HFFc6 (cell line): Measurements from ENCODE around the gene PTER. TPM values are rescaled to one million over a fixed set of nuclear protein-coding genes. Genes with fewer than 3 reads are reported as not detected.

Source experiments
- DNase-seq: peaks from one replicate; pipeline ENCODE4 v3.0.0-alpha.2; 2018
- H3K27ac Mint-ChIP-seq: 2 replicates; pipeline ENCODE4 v1.8.0; 2020; ENCODE audit warnings: mild to moderate bottlenecking, mixed read lengths
- H3K27me3 Mint-ChIP-seq: 2 replicates; pipeline ENCODE4 v1.8.0; 2021; ENCODE audit warnings: mild to moderate bottlenecking, moderate library complexity, mixed read lengths; ENCODE audit not compliant: insufficient read depth
- H3K36me3 Mint-ChIP-seq: 2 replicates; pipeline ENCODE4 v1.8.0; 2021; ENCODE audit warnings: low read depth, mixed read lengths
- H3K4me1 Mint-ChIP-seq: 2 replicates; pipeline ENCODE4 v1.8.0; 2020; ENCODE audit warnings: low read depth, mixed read lengths
- H3K4me3 Mint-ChIP-seq: 2 replicates; pipeline ENCODE4 v1.8.0; 2020; ENCODE audit warnings: mild to moderate bottlenecking, moderate library complexity, mixed read lengths
- H3K9me3 Mint-ChIP-seq: 2 replicates; pipeline ENCODE4 v1.8.0; 2020; ENCODE audit warnings: mild to moderate bottlenecking, mixed read lengths
- total RNA-seq, 6 experiments: library from RNA; stranded (reverse); fragmentation: NEBNext Ultra II Directional; extraction: Animal tissue kit (Norgen Biotek cat#: 25700); gene quantifications; 2 replicates in 1 of 6; 3 replicates in 5 of 6; pipeline ENCODE4 v1.2.3, GENCODE V29; 2021
- TF ChIP-seq, protein P1 (sequence below): fragments of 200-600 bp; sonication (generic); IDR thresholded peaks from 2 replicates; pipeline ENCODE4 v1.5.0; 2021; ENCODE audit warnings: antibody characterized with exemption, mild to moderate bottlenecking

Gene PTER
- total RNA-seq, 6 experiments from 2014 or later = 0.47 to 4.7 (median 3.0) TPM

DNA sequence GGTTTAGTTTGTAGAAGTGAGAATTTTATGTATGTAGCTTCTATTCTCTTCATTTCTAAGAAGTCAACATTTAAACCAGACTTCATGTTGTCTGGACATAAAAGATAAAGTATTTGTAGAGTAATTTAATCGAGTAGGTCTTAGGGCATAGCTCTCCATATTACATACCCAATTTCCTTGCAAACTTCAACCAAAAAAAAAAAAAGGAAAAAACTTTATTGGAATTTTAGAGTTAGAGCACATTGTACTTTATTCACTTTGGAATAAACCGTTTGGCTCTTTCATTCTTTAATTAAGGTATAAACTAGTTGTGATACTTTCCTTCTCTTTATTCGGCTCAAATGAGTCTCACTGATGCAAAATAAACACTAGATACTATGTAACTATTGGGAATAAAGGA is 36.0 kb downstream of the PTER start:
- Mint-ChIP-seq H3K27ac (no peak overlapping the region), H3K4me3 (no peak overlapping the region), H3K27me3 (no peaks in the 10 kb centered on the region; the same call in 1 of the 2 replicates), H3K4me1 (no peaks in the 10 kb centered on the region), H3K36me3 (no peaks in the 10 kb centered on the region), H3K9me3 (peaks cover 4% of the 10 kb centered on the region; the same call in 1 of the 2 replicates)
- TF ChIP-seq, protein P1, sequence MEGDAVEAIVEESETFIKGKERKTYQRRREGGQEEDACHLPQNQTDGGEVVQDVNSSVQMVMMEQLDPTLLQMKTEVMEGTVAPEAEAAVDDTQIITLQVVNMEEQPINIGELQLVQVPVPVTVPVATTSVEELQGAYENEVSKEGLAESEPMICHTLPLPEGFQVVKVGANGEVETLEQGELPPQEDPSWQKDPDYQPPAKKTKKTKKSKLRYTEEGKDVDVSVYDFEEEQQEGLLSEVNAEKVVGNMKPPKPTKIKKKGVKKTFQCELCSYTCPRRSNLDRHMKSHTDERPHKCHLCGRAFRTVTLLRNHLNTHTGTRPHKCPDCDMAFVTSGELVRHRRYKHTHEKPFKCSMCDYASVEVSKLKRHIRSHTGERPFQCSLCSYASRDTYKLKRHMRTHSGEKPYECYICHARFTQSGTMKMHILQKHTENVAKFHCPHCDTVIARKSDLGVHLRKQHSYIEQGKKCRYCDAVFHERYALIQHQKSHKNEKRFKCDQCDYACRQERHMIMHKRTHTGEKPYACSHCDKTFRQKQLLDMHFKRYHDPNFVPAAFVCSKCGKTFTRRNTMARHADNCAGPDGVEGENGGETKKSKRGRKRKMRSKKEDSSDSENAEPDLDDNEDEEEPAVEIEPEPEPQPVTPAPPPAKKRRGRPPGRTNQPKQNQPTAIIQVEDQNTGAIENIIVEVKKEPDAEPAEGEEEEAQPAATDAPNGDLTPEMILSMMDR = no peak
- no peak for DNase-seq

DNA sequence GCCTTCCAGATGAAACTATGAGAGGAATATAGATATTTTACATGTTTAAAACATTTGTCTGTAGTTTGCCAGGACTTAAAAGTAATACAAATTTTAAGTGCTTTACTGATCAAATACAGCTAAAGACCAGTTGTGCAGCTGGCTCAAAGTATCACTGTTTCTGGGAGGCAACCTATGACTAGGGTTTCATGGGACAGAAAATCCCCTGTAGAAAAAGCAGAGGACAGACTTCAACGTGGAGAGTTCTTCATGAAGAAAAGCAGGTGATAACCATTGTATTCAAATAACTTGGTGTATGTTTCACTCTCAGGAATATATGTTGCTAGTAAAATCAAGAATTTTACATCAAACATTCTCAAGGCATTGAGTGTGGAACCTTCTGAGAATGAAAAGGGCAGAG is 40.9 kb downstream of the PTER start:
- no peak overlapping the region for H3K27ac Mint-ChIP-seq
- peaks cover 3% of the 10 kb centered on the region; the same call in 1 of the 2 replicates for H3K9me3 Mint-ChIP-seq
- TF ChIP-seq, protein P1 = no peak
- no peaks in the 10 kb centered on the region for H3K36me3 Mint-ChIP-seq
- H3K4me1 Mint-ChIP-seq = no peaks in the 10 kb centered on the region
- H3K4me3 Mint-ChIP-seq = no peak overlapping the region
- no peak for DNase-seq
- H3K27me3 Mint-ChIP-seq = no peaks in the 10 kb centered on the region

DNA sequence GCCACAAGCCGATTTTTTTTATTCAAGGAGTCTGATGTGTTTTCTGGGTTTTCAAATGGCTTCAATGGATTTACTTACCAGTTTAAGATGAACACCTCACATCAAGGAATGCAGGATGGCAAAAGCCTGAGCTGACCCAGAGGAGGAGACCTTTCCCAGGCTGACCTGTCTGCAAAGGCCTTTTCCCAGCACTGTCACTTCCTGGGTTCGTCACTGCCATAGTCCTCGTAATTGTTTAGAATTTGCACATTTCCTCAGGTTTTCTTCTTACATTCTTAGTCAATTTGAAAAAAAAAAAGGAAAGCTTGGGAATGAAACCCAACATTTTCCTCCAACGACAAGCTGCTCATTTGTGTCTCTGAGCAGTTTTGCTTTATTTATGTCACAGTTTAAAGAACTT is 42.0 kb downstream of the PTER start:
- Mint-ChIP-seq H3K36me3 (no peaks in the 10 kb centered on the region), H3K27ac (no peak overlapping the region), H3K4me1 (no peaks in the 10 kb centered on the region), H3K4me3 (no peak overlapping the region), H3K9me3 (peaks cover 3% of the 10 kb centered on the region; the same call in 1 of the 2 replicates), H3K27me3 (no peaks in the 10 kb centered on the region; the same call in 1 of the 2 replicates)
- no peak for DNase-seq
- TF ChIP-seq, protein P1 = no peak

DNA sequence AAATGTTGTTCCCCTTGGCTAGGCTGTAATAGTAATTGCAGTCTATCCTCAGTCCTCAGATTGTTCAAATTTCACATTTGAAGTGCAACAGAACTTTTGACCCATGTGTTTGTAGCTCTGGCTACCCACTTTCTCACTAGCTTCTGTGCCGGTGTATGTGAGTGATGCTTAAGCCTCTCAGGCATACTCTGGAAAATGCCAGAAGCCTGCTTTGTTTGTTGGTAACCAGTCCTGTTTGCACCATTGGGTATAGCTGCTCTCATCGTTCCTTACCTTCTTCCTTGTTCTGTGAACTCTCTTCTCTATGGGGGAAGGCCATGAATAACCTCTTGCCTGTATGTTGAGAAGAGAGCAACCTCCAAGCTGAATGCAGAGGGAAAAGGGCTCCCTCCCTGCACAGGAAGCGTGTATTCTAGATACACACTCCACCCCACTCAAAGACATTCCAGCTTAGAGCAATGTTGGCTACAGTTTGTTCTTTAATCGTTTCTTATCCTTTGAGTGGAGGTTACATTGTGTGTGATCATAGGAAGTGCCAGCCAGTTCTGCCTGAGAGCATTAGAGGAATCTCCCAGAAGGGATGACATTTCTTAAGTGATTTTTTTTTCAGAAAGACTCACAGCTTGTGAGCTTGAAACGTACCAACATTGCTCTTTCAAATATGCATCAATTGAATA is 44.4 kb downstream of the PTER start:
- no peak for DNase-seq
- peaks cover 3% of the 10 kb centered on the region; the same call in 1 of the 2 replicates for H3K9me3 Mint-ChIP-seq
- no peaks in the 10 kb centered on the region; the same call in 1 of the 2 replicates for H3K27me3 Mint-ChIP-seq
- no peak overlapping the region for H3K27ac Mint-ChIP-seq
- TF ChIP-seq, protein P1 = no peak
- H3K36me3 Mint-ChIP-seq = no peaks in the 10 kb centered on the region
- H3K4me1 Mint-ChIP-seq = no peaks in the 10 kb centered on the region
- no peak overlapping the region for H3K4me3 Mint-ChIP-seq

DNA sequence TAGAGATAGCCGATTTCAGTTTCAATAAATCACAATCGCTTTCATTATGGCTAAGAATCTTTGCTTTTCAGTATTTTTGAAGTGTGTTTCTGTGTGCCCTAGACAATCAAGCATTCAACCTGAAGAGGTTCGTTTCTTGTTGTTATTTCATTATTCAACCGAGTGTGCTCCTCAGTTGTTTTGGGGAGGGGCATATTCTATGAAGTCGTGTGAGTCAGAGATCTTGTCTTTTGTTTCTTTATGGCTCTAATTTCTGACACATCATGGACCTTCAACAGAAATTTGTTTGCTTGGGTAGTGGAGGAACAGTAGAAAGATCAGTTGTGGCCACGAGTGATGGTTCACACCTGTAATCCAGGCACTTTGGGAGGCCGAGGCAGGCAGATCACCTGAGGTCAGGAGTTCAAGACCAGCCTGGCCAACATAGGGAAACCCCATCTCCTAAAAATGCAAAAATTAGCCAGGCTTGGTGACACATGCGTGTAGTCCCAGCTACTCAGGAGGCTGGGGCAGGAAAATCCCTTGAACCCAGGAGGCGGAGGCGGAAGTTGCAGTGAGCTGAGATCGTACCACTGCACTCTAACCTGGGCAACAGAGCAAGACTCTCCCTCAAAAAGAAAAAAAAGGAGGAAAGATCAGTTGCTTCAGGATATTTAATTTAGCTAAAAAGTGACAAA is 46.6 kb downstream of the PTER start:
- Mint-ChIP-seq H3K36me3 (no peaks in the 10 kb centered on the region), H3K27me3 (no peaks in the 10 kb centered on the region; the same call in none of the 2 replicates), H3K4me1 (no peaks in the 10 kb centered on the region), H3K4me3 (no peak overlapping the region), H3K27ac (no peak overlapping the region), H3K9me3 (peaks cover 3% of the 10 kb centered on the region; the same call in 1 of the 2 replicates)
- TF ChIP-seq, protein P1 = no peak
- DNase-seq = no peak
